NCI-H2107 (cell line): Measurements from ENCODE around the gene MBNL2.
A peak's percentile ranks its signal among the peaks of the same experiment; 100 is the strongest.
"Not testable (repeated sequence)": the region's sequence is repeated elsewhere in the genome, so short reads cannot be mapped to it uniquely, and the experiment has no call there.

ENCODE experiments used
- DNase-seq: peaks from one replicate; lab custom pipeline; 2025; lab: John Stamatoyannopoulos, UW

The MBNL2 gene

GRCh38 chr13:97221989-97222700 lies at the start of gene MBNL2:
Gene MBNL2 (plus strand): TSS chr13:97222333. CDS start chr13:97276236, 53,903 bp downstream.
- peak; percentile 80 for DNase-seq

GRCh38 chr13:97174638-97175037 lies 47.5 kb upstream of the MBNL2 start:
- DNase-seq, result no peak

- no peak for DNase-seq
Measured at GRCh38 chr13:97175041-97175440, 47.1 kb upstream of the MBNL2 start.

- no peak for DNase-seq
Measured at GRCh38 chr13:97179501-97179900, 42.6 kb upstream of the MBNL2 start.

GRCh38 chr13:97182111-97182890 lies 39.8 kb upstream of the MBNL2 start:
- DNase-seq, result no peak

- DNase-seq, result no peak
Measured at GRCh38 chr13:97185291-97185690, 36.8 kb upstream of the MBNL2 start.

- DNase-seq, result no peak
Measured at GRCh38 chr13:97185751-97186150, 36.4 kb upstream of the MBNL2 start.

GRCh38 chr13:97188207-97188606 lies 33.9 kb upstream of the MBNL2 start:
- DNase-seq, result no peak

GRCh38 chr13:97189928-97190327 lies 32.2 kb upstream of the MBNL2 start:
- DNase-seq, result no peak

GRCh38 chr13:97191142-97191541 lies 31.0 kb upstream of the MBNL2 start:
- no peak for DNase-seq

GRCh38 chr13:97191615-97192014 lies 30.5 kb upstream of the MBNL2 start:
- DNase-seq, result no peak

- DNase-seq, result no peak
Measured at GRCh38 chr13:97192166-97192565, 30.0 kb upstream of the MBNL2 start.

- no peak for DNase-seq
Measured at GRCh38 chr13:97193577-97193976, 28.6 kb upstream of the MBNL2 start.

- DNase-seq, result no peak
Measured at GRCh38 chr13:97194479-97194878, 27.7 kb upstream of the MBNL2 start.

- no peak for DNase-seq
Measured at GRCh38 chr13:97196340-97196739, 25.8 kb upstream of the MBNL2 start.

GRCh38 chr13:97198753-97199152 lies 23.4 kb upstream of the MBNL2 start:
- DNase-seq, result no peak

GRCh38 chr13:97199451-97199850 lies 22.7 kb upstream of the MBNL2 start:
- no peak for DNase-seq

GRCh38 chr13:97200081-97200942 lies 21.8 kb upstream of the MBNL2 start:
- no peak for DNase-seq

GRCh38 chr13:97202761-97203160 lies 19.4 kb upstream of the MBNL2 start:
- DNase-seq, result no peak

- DNase-seq, result no peak
Measured at GRCh38 chr13:97205465-97205864, 16.7 kb upstream of the MBNL2 start.

GRCh38 chr13:97205982-97206381 lies 16.2 kb upstream of the MBNL2 start:
- DNase-seq, result no peak

- not testable (repeated sequence) for DNase-seq
Measured at GRCh38 chr13:97207252-97207651, 14.9 kb upstream of the MBNL2 start.

GRCh38 chr13:97211300-97211699 lies 10.8 kb upstream of the MBNL2 start:
- no peak for DNase-seq
